Stimulated activated CD4-positive, alpha-beta T cell treated with anti-CD3 and anti-CD28 coated beads, Interleukin-15, amount 100 ng/mL, for 24 hours (primary cell): ENCODE results near the gene SURF4.
"Not testable (repeated sequence)": the region's sequence is repeated elsewhere in the genome, so short reads cannot be mapped to it uniquely, and the experiment has no call there.

Experiments used
- DNase-seq: peaks from one replicate; pipeline ENCODE4 v3.0.0-alpha.2; 2020

Gene SURF4

GRCh38 chr9:133349965-133350616 lies 25.8 kb downstream of the SURF4 start:
- peak; percentile 52 for DNase-seq

DNA sequence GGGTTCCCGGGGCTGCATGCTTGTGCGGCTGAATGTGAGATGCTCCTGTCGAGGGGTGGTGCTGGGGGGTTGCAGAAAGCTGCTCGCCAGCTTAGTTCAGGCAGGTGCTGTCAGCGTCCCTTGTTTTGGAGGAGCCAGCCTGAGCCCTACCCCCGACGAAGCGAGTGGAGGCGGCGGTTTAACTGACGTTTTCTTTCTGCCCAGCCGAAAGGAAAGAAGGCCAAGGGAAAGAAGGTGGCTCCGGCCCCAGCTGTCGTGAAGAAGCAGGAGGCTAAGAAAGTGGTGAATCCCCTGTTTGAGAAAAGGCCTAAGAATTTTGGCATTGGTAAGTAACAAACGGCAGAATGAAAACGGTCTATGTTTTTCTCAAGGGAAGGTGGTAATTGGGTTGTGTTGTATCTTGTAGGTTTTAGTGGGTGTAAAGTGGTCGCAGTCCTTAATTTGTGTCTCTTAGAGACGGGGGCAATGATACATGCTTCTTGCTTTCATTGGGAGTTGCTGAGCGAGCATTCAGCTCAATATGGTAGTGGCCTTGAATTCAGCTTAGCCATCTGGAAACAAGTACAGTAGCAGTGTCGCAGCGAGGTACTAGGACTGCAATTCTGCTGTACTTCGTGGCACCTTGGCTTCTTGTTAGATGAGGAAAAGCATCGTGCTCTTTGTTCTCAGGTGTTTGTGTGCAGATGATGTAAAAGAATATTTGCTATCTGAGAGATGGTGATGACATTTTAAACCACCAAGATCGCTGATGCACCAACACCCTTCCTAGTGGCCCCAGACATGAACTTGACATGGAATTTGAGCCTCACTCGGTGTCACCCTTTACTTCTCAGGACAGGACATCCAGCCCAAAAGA lies 26.9 kb downstream of the SURF4 start:
- no peak for DNase-seq

DNA sequence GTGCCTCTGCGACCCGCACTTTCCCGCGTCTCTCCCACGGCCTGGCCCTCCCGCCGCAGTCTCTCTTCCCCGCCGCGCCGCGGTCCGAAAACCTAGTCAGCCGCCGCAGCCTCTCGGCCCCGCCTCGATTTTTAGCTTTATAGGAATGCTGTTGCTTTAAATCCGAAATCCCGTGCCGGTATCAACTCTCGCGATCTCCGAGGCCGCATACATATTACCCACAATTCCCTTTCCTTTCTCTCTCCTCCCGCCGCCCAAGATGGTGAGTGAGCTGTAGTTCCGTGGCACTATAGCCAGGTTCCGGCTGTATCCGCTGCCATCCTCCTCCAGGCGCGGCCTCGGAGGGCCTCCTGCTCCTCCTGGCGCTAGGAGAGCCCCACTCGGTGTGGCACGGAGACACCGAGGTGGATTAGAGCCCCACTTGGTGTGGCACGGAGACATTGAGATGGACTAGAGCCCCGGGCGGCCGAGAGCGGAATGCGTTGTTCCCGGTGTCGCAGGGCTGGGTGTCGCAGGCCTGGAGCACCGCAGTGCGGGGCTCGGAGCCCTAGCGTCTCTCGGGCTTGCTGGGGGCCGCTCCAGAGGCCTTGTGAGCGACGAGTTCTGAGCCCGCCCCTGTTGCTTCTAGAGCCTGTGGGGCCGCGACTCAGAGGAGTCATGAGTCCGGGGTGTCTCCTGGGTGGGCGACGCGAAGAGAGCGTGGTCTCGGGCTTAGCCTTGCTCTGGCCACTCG lies 27.7 kb downstream of the SURF4 start, which contains the start of the genes MED22 and RPL7A:
Gene MED22, minus strand, starts transcription at position 147 of the 733 bp plus-strand sequence. CDS start 1,469 bp downstream, outside the sequence.
Gene RPL7A, plus strand, starts transcription at position 234 of the 733 bp plus-strand sequence. Its CDS starts 26 bp downstream, at position 260.
- peak; percentile 94 for DNase-seq

DNA sequence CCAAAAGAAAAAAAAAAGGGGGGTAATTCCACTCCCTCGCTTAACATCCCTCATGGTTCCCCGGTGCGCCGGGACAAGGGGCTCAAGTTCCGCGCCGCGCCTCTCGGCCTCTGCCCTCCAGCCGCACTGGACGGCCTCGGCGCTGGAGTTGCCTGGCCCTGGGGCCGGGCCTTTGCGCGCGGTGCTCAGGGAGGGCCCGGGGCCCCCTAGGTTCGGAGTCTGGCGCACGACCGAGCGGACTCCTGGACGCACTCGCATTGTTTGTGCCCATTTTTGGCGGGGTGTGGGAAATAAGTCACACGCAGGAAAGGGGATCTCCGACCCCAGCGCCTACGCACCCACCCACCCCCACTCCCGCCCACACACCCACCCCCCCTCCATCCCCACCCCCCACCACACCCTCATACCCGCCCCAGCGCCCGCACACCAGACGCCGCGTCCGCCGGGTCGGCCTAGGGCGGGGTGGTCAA lies 28.3 kb downstream of the SURF4 start:
- DNase-seq: peak; percentile 57

DNA sequence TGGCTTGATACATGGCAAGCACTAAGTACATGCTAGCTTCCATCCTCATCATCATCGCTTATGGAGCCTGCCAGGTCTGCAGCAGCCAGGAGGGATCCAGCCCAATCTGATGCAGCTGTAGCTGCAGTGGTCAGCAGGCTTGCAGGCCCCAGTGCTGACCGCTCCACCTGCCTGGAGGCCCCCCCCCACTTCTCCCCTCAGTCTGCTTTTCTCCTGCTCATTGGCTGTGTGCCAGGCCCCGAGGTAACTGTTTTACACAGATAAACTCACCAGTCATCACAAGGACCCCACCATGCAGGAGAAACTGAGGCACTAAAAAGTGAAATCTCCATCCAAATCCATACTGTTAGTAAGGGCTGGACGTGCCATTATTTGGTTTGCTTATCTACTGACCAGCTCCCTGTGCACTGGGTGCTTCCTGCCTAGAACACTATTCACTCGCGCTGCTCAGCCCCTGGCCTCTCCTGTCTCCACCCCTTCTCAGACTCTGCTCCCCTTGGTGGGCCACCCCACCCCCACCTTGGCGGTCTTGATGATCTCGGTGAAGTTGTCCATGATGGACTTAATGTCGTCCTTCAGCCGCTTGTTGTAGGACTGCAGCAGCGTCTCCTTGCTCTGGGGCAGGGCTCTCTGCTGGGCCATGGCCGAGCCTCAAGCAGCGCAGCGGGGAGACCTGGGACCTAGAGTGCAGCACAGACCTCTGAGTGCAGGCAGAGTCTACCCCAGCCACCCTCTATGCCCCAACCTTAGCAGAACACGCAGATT lies 29.7 kb downstream of the SURF4 start:
- no peak for DNase-seq

DNA sequence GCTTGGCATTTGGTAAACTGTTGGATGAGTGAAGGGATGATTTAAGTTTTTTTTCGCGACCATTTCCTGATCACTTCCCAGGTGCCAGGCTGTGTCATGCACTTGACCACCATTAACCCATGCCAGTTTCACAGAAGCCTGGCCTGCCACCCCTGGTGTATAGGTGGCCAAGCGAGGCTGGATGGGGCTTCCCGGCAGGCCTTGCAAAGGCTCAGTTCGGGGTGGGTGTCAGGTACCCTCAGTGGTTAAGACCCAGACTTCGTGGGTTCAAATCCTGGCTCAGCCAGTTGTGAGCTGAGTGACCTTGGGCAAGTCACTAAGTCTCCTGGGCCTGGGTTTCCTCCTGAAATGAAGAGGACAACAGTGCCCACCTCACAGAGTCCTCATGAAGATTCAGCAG lies 30.3 kb downstream of the SURF4 start:
- no peak for DNase-seq

DNA sequence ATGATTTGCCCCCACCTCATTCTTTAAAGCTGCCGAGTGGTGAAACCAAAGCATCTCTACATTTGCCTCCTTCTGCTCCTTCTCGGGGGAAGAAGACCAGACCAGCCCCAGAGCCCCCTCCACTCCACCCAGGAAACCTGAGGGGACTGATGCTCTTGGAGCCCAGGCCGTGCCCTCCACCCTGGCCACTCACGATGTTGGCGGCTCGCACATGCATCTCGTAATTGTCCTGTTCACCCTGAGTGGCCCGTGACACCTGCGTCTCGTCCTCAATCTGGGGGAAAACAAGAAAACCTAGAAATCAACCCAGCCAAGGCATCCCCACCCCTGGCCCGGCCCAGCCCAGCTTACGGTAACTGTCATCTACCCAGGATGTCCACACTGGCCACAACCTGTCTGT lies 30.9 kb downstream of the SURF4 start:
- no peak for DNase-seq

GRCh38 chr9:133344071-133344470 lies 31.8 kb downstream of the SURF4 start:
- DNase-seq: no peak

GRCh38 chr9:133342570-133342969 lies 33.3 kb downstream of the SURF4 start:
- no peak for DNase-seq

DNA sequence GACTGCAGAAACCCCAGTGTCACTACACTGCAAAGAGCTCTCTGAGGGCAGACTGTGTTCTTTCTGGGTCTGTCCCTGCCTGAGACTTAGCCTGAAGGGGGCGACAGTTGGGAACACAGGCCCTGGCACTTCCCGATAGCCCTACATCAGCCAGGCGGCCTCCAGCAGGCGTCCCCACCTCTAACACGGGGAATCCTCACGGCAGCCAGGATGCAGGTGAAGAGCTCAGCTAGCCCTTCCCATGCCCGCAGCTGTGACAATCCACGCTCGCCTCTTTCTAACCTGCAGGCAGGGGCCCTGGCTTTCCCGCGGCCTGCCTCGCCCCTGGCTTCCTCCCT lies 33.8 kb downstream of the SURF4 start:
- DNase-seq: no peak

DNA sequence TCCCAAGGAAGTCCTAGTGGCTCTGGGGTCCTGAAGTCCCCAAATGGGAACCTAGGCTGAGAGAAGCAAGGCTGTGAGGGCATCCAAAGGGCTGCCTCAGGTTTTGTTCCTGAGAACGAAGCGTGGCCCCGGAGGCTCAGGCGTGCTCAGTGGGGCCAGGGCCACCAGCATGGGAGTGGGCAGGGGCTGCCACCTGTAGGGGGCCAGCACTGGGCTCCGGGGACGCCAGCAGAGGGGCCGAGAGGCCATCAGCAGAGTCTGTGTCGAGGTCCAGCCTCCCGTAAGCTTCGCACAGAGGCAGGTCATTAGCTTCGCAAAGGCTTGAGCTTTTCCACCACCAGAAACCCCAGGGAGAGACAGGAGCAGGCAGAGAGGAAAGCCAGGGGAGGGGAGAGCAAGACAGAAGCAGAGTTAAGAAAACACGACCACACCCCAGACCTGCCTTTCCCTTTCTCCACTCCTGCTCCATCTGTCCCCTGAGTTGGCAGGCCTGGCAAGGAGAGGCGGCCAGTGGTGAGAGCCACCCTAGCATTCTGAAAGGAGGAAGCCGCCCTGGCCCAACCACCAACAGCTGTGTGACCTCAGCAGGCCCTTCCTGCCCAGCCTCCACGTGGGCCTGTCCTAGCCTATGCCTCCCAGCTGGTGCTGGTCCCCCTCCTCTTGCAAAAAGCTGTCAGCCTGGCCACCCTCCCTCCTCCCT lies 34.3 kb downstream of the SURF4 start:
- no peak for DNase-seq

DNA sequence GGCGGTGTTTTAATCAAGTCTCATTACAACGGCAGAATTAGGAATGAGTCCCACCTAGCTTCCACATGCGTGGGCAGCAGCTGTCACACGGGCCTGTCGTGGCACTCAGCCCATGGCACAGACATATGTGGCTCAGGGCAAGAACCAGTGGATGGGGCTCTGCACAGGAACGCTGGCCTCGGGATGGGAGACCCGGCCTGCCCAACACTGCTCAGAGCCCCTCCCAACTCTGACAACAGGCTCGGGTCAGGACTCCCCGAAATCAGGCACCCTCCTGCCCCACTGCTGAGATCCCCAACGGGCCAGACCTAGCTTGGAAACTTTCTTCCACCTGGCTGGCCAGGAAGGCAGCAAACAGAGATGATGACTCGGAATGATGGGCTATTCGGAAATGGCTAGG lies 34.9 kb downstream of the SURF4 start:
- no peak for DNase-seq

DNA sequence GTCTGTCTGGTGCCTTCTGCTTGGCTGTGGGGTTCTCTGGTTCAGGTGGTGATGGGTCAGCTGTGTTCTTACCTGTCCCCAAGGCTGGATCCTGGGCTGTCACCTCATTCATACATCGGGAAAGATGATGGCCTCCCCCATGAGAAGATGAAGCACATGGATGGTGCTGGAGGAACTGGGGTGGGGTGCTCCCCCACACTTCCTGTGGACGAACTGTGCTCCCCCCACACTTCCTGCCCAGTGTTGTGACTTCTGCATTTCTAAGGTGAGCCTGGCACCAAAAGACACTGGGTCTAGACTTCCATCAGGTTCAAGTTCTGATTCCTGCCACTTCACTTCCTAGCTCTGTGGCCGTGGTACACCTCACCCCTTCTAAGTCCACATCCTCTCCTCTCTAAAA lies 35.6 kb downstream of the SURF4 start:
- no peak for DNase-seq

DNA sequence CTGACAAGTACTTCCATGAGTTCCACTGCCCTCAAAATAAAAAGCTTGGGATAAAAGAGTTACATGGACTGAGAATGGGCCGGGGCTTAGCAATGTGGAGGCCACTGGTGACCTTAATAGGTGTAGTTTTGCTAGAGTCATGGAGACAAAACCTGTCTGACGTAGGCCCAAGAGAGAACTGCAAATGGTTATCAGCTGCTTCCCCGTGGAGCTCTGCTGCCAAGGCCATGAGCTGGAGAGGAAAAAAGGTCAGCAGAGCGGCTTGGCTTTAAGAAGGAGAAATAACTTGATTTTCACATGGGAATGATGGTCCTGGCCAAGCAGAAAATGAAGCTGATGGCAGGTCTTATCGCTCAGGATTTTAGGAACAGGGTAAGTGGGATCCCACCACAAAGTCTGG lies 36.2 kb downstream of the SURF4 start:
- DNase-seq: no peak

- DNase-seq: peak; percentile 97
Observed at GRCh38 chr9:133335924-133336811, 39.7 kb downstream of the SURF4 start, which contains the start of gene SURF6. TSS of gene SURF6 (minus strand) at chr9:133336188. CDS start at chr9:133336132, 56 bp downstream.

DNA sequence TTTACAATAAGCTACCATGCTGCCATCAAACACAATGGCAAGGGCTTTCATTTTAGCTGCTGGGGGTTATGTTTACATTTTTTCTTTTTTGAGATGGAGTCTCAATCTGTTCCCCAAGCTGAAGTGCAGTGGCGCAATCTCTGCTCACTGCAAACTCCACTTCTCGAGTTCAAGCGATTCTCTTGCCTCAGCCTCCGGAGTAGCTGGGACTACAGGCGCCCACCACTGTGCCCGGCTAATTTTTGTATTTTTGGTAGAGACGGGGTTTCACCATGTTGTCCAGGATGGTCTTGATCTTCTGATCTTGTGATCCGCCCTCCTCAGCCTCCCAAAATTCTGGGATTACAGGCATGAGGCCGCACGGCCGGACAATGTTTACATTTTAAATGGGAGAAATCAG lies 41.0 kb downstream of the SURF4 start:
- DNase-seq: not testable (repeated sequence)

GRCh38 chr9:133334161-133334560 lies 41.7 kb downstream of the SURF4 start:
- no peak for DNase-seq

- no peak for DNase-seq
Observed at GRCh38 chr9:133333566-133333965, 42.3 kb downstream of the SURF4 start.

GRCh38 chr9:133333011-133333410 lies 42.8 kb downstream of the SURF4 start:
- no peak for DNase-seq

DNA sequence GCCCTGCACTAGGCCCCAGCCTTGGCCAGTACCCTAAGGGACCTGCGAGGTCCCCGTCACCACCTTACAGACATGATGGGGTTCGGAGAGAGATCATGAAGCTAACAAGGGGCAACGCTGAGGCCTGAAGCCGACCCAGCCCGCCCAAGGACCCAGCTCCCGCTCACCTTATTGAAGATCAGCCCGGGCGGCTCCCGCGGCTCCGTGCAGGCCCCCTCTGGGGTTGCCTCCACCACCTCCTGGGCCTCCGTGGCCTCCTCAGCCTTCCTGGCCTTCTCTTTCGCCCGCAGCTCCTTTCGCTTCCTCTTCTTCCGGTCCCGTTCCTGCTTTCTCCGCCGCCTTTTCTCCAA lies 43.5 kb downstream of the SURF4 start:
- no peak for DNase-seq
